Lung (tissue), 12 donors: ENCODE measurements around the gene COLGALT1. TPM values are rescaled to one million over a fixed set of nuclear protein-coding genes. Genes with fewer than 3 reads are reported as not detected.

ENCODE experiments used
- ATAC-seq: fragments of 200-7000 bp; cut with Tn5 transposase; one replicate; pipeline ENCODE4 v1.9.1; 2020; ENCODE audit warnings: moderate number of reproducible peaks; ENCODE audit not compliant: insufficient read depth, low FRiP score
- DNase-seq, 3 donors: peaks; one replicate each; pipeline ENCODE4 v3.0.0-alpha.2; 2013 to 2017
- H3K27ac ChIP-seq, 2 donors: one replicate each; pipeline ENCODE4 v1.5.1; 2013; ENCODE audit warnings: mild to moderate bottlenecking in 2 of 2, moderate library complexity in 2 of 2, control low read depth in 1 of 2, inconsistent platforms in 1 of 2, low read depth in 1 of 2, low read length in 1 of 2
- H3K27me3 ChIP-seq, 3 donors: one replicate each; pipeline ENCODE4 v1.5.1; 2013; ENCODE audit warnings: low read length in 2 of 3; ENCODE audit not compliant: control insufficient read depth in 3 of 3, insufficient read depth in 3 of 3
- H3K36me3 ChIP-seq, 4 donors: one replicate each; pipeline ENCODE4 v1.5.1; 2013; ENCODE audit warnings: low read length in 4 of 4, mild to moderate bottlenecking in 1 of 4, moderate library complexity in 1 of 4; ENCODE audit not compliant: control insufficient read depth in 4 of 4, insufficient read depth in 4 of 4
- H3K4me1 ChIP-seq, 5 donors: one replicate each; pipeline ENCODE4 v1.5.1; 2013; ENCODE audit warnings: low read length in 5 of 5, mild to moderate bottlenecking in 2 of 5, moderate library complexity in 1 of 5; ENCODE audit not compliant: control insufficient read depth in 5 of 5, insufficient read depth in 5 of 5
- H3K4me3 ChIP-seq: one replicate; pipeline ENCODE4 v1.5.1; 2013; ENCODE audit warnings: mild to moderate bottlenecking, control low read depth, moderate library complexity
- H3K9ac ChIP-seq, 2 donors: one replicate each; pipeline ENCODE4 v1.5.1; 2013; ENCODE audit warnings: low read length in 2 of 2, control low read depth in 1 of 2; ENCODE audit not compliant: insufficient read depth in 1 of 2
- H3K9me3 ChIP-seq, 4 donors: one replicate each; pipeline ENCODE4 v1.5.1; 2013; ENCODE audit warnings: low read length in 3 of 4, mild to moderate bottlenecking in 1 of 4, moderate library complexity in 1 of 4; ENCODE audit not compliant: control insufficient read depth in 4 of 4, insufficient read depth in 3 of 4
- WGBS, 2 donors: extraction: QIAGEN DNeasy Blood & Tissue Kit; methylation state at CpG; one replicate each; pipeline ENCODE4 v1.1.7; 2013; 5-methylcytosine and 5-hydroxymethylcytosine counted together
- polyA plus RNA-seq, 2 donors: library from polyadenylated mRNA; stranded (reverse); fragments of 200-250 nt; gene quantifications; one replicate each; pipeline ENCODE4 v1.2.1, GENCODE V29; 2013
- total RNA-seq, 2 donors: library from RNA; depleted of rRNA in 1 of 2; stranded (reverse); fragments of >200 nt in 1 of 2; gene quantifications; one replicate each; pipeline ENCODE4 v1.2.1, GENCODE V29; 2014 to 2021
- TF ChIP-seq, protein P1 (sequence below): IDR thresholded peaks from 2 replicates; pipeline ENCODE4 v1.5.1; 2012; ENCODE audit warnings: mild to moderate bottlenecking; ENCODE audit errors: control extremely low read depth, extremely low read depth
- donor health status: control.
- donor health status: control.
- donor health status: Bipolar disorder and iron deficiency.
- donor health status: healthy.
- donor health status: DM: yes; HTN: yes; CAD: no.

Gene COLGALT1
- total and polyA plus RNA-seq, 4 donors = 39.9 to 129 (median 85.1) TPM

- H3K27me3 ChIP-seq = no peaks in the 10 kb centered on the region
- TF ChIP-seq, protein P1, sequence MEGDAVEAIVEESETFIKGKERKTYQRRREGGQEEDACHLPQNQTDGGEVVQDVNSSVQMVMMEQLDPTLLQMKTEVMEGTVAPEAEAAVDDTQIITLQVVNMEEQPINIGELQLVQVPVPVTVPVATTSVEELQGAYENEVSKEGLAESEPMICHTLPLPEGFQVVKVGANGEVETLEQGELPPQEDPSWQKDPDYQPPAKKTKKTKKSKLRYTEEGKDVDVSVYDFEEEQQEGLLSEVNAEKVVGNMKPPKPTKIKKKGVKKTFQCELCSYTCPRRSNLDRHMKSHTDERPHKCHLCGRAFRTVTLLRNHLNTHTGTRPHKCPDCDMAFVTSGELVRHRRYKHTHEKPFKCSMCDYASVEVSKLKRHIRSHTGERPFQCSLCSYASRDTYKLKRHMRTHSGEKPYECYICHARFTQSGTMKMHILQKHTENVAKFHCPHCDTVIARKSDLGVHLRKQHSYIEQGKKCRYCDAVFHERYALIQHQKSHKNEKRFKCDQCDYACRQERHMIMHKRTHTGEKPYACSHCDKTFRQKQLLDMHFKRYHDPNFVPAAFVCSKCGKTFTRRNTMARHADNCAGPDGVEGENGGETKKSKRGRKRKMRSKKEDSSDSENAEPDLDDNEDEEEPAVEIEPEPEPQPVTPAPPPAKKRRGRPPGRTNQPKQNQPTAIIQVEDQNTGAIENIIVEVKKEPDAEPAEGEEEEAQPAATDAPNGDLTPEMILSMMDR = no peak
- peaks cover 0 to 11% (median 0%) of the 10 kb centered on the region in 5 donors for H3K4me1 ChIP-seq
- H3K9me3 ChIP-seq = no peaks in the 10 kb centered on the region
- peak overlapping the region; percentile 93 for H3K4me3 ChIP-seq
- H3K27ac ChIP-seq = peak overlapping the region; percentile 30 to 98
- DNase-seq (peak in 1 of 3 donors; percentile 26), ATAC-seq (no peak)
- peak overlapping the region in 1 of 2 donors; percentile 67 for H3K9ac ChIP-seq
- 36 to 39% methylated on average over 13 of the region's 13 CpGs for WGBS, 2 donors
- peaks cover 0 to 8% (median 0%) of the 10 kb centered on the region in 4 donors for H3K36me3 ChIP-seq
Measured at GRCh38 chr19:17510220-17510993, 45.0 kb upstream of the COLGALT1 start.

GRCh38 chr19:17511724-17512573, 43.5 kb upstream of the COLGALT1 start:
- Histone ChIP-seq H3K4me1 (peaks cover 0 to 11% (median 0%) of the 10 kb centered on the region in 5 donors), H3K36me3 (peaks cover 0 to 6% (median under 1%) of the 10 kb centered on the region in 4 donors), H3K9ac (peak overlapping the region; percentile 37 to 57), H3K27me3 (no peaks in the 10 kb centered on the region), H3K27ac (peak overlapping the region; percentile 98 to 99), H3K9me3 (peaks cover 0 to under 1% (median 0%) of the 10 kb centered on the region in 4 donors), H3K4me3 (peak overlapping the region; percentile 93)
- DNase-seq (peak; percentile 89 to 93 (median 90)), ATAC-seq (peak; percentile 82)
- WGBS, 2 donors = 0 to 1% methylated on average over 74 to 82 of the region's 82 CpGs
- TF ChIP-seq, protein P1 = no peak

- H3K9ac ChIP-seq = peak overlapping the region in 1 of 2 donors; percentile 57
- WGBS, 2 donors = 37 to 40% methylated on average over 9 of the region's 9 CpGs
- H3K27ac ChIP-seq = peak overlapping the region; percentile 98 to 99
- peak overlapping the region; percentile 93 for H3K4me3 ChIP-seq
- H3K9me3 ChIP-seq = peaks cover 0 to 6% (median 3%) of the 10 kb centered on the region in 4 donors
- H3K4me1 ChIP-seq = peaks cover 0 to 11% (median 0%) of the 10 kb centered on the region in 5 donors
- ATAC-seq = no peak
- peaks cover 2 to 12% (median 6%) of the 10 kb centered on the region in 4 donors for H3K36me3 ChIP-seq
- no peaks in the 10 kb centered on the region for H3K27me3 ChIP-seq
- DNase-seq = no peak
- TF ChIP-seq, protein P1 = no peak
Measured at GRCh38 chr19:17512574-17512939, 42.9 kb upstream of the COLGALT1 start.
